ENCODE data around the gene MYADM. TPM values are rescaled to one million over a fixed set of nuclear protein-coding genes. Genes with fewer than 3 reads are reported as not detected.

Gene MYADM
- total RNA-seq, 1 donor from 2014 or later, result 54.0 TPM

- no peak overlapping the region for H3K4me3 ChIP-seq (ENCODE audit: low read depth, low read length)
- peaks cover 8% of the 10 kb centered on the region for H3K27me3 ChIP-seq (ENCODE audit: control insufficient read depth, insufficient read depth, low read length)
- TF ChIP-seq CTCF (IDR thresholded peaks at IDR 0.05; ENCODE audit: insufficient read depth, low read length, poor library complexity, severe bottlenecking), result no peak
- no peak for DNase-seq (ENCODE audit: low read depth)
- H3K36me3 ChIP-seq (ENCODE audit: control insufficient read depth, insufficient read depth, low read length), result no peaks in the 10 kb centered on the region
These were observed 31.1 kb downstream of the MYADM start for GRCh38 chr19:53898636-53899341.

- no peak for DNase-seq (ENCODE audit: low read depth)
- Histone ChIP-seq H3K36me3 (ENCODE audit: control insufficient read depth, insufficient read depth, low read length) (no peaks in the 10 kb centered on the region), H3K4me3 (ENCODE audit: low read depth, low read length) (no peak overlapping the region), H3K27me3 (ENCODE audit: control insufficient read depth, insufficient read depth, low read length) (peaks cover 11% of the 10 kb centered on the region)
- no peak for TF ChIP-seq CTCF (IDR thresholded peaks at IDR 0.05; ENCODE audit: insufficient read depth, low read length, poor library complexity, severe bottlenecking)
These were observed 32.6 kb downstream of the MYADM start for GRCh38 chr19:53900191-53900860.

GRCh38 chr19:53903055-53903680 lies 35.5 kb downstream of the MYADM start:
- H3K36me3 ChIP-seq (ENCODE audit: control insufficient read depth, insufficient read depth, low read length), result no peaks in the 10 kb centered on the region
- no peak overlapping the region for H3K4me3 ChIP-seq (ENCODE audit: low read depth, low read length)
- no peak for DNase-seq (ENCODE audit: low read depth)
- H3K27me3 ChIP-seq (ENCODE audit: control insufficient read depth, insufficient read depth, low read length), result peaks cover 28% of the 10 kb centered on the region
- no peak for TF ChIP-seq CTCF (IDR thresholded peaks at IDR 0.05; ENCODE audit: insufficient read depth, low read length, poor library complexity, severe bottlenecking)

- DNase-seq (ENCODE audit: low read depth), result no peak
- Histone ChIP-seq H3K36me3 (ENCODE audit: control insufficient read depth, insufficient read depth, low read length) (no peaks in the 10 kb centered on the region), H3K4me3 (ENCODE audit: low read depth, low read length) (no peak overlapping the region), H3K27me3 (ENCODE audit: control insufficient read depth, insufficient read depth, low read length) (peaks cover 40% of the 10 kb centered on the region)
- no peak for TF ChIP-seq CTCF (IDR thresholded peaks at IDR 0.05; ENCODE audit: insufficient read depth, low read length, poor library complexity, severe bottlenecking)
These were observed 37.2 kb downstream of the MYADM start for GRCh38 chr19:53904909-53905308.

GRCh38 chr19:53905787-53906186 lies 38.1 kb downstream of the MYADM start:
- TF ChIP-seq CTCF (IDR thresholded peaks at IDR 0.05; ENCODE audit: insufficient read depth, low read length, poor library complexity, severe bottlenecking), result no peak
- DNase-seq (ENCODE audit: low read depth), result no peak
- Histone ChIP-seq H3K27me3 (ENCODE audit: control insufficient read depth, insufficient read depth, low read length) (peaks cover 46% of the 10 kb centered on the region), H3K36me3 (ENCODE audit: control insufficient read depth, insufficient read depth, low read length) (no peaks in the 10 kb centered on the region), H3K4me3 (ENCODE audit: low read depth, low read length) (no peak overlapping the region)

Measured in kidney epithelial cell (primary cell).